ENCODE results near the gene RASA1.
A peak's percentile ranks its signal among the peaks of the same experiment; 100 is the strongest.

- TF ChIP-seq CTCF (conservative IDR thresholded peaks at IDR 0.05; ENCODE audit: low read depth in 2 of 2): no peak
- TF ChIP-seq POLR2AphosphoS5 (IDR thresholded peaks at IDR 0.05; ENCODE audit: low read depth): peak; percentile 90
- TF ChIP-seq EZH2 (IDR thresholded peaks at IDR 0.05; ENCODE audit: low read depth, unreplicated experiment): no peak
- no peak for TF ChIP-seq EZH2phosphoT487 (IDR thresholded peaks at IDR 0.05; ENCODE audit: unreplicated experiment)
- TF ChIP-seq ZNF331 (CRISPR knock-in tag; IDR thresholded peaks at IDR 0.05; ENCODE audit: low read depth): no peak
- peak; percentile 65; the same call in 1 of the 2 replicates for TF ChIP-seq ETS1 (IDR thresholded peaks at IDR 0.05)
- TF ChIP-seq, protein P1, sequence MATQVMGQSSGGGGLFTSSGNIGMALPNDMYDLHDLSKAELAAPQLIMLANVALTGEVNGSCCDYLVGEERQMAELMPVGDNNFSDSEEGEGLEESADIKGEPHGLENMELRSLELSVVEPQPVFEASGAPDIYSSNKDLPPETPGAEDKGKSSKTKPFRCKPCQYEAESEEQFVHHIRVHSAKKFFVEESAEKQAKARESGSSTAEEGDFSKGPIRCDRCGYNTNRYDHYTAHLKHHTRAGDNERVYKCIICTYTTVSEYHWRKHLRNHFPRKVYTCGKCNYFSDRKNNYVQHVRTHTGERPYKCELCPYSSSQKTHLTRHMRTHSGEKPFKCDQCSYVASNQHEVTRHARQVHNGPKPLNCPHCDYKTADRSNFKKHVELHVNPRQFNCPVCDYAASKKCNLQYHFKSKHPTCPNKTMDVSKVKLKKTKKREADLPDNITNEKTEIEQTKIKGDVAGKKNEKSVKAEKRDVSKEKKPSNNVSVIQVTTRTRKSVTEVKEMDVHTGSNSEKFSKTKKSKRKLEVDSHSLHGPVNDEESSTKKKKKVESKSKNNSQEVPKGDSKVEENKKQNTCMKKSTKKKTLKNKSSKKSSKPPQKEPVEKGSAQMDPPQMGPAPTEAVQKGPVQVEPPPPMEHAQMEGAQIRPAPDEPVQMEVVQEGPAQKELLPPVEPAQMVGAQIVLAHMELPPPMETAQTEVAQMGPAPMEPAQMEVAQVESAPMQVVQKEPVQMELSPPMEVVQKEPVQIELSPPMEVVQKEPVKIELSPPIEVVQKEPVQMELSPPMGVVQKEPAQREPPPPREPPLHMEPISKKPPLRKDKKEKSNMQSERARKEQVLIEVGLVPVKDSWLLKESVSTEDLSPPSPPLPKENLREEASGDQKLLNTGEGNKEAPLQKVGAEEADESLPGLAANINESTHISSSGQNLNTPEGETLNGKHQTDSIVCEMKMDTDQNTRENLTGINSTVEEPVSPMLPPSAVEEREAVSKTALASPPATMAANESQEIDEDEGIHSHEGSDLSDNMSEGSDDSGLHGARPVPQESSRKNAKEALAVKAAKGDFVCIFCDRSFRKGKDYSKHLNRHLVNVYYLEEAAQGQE (IDR thresholded peaks at IDR 0.05; ENCODE audit: unreplicated experiment): no peak
- no peak for TF ChIP-seq STAT1 (IDR thresholded peaks at IDR 0.05; ENCODE audit: unreplicated experiment)
- TF ChIP-seq CREB1 (CRISPR knock-in tag; IDR thresholded peaks at IDR 0.05; ENCODE audit: low read depth): peak; percentile 96
- no peak for TF ChIP-seq JUNB (IDR thresholded peaks at IDR 0.05; ENCODE audit: unreplicated experiment)
These were observed 145.1 kb downstream of the RASA1 start, which contains the start of gene CCNH for GRCh38 chr5:87412630-87413342.
